Right cardiac atrium (tissue), 5 donors: Measurements from ENCODE around the gene ANKRD11. TPM values are rescaled to one million over a fixed set of nuclear protein-coding genes. Genes with fewer than 3 reads are reported as not detected.

Experiments used
- ATAC-seq, 2 donors: fragments of 200-7000 bp; cut with Tn5 transposase; one replicate each; pipeline versions ENCODE4 v1.8.0 to v1.9.1; 2020; ENCODE audit warnings: moderate library complexity in 2 of 2, mild to moderate bottlenecking in 1 of 2
- DNase-seq, 3 donors: peaks; one replicate each; pipeline ENCODE4 v3.0.0-alpha.2; 2020
- H3K27ac ChIP-seq: one replicate; pipeline ENCODE4 v1.5.1; 2013; ENCODE audit warnings: mild to moderate bottlenecking, low read length, control low read depth, moderate library complexity
- H3K27me3 ChIP-seq: one replicate; pipeline ENCODE4 v1.6.1; 2013; ENCODE audit not compliant: control insufficient read depth, insufficient read depth
- H3K4me1 ChIP-seq: one replicate; pipeline ENCODE4 v1.6.1; 2013; ENCODE audit warnings: low read length; ENCODE audit not compliant: control insufficient read depth, insufficient read depth
- H3K4me3 ChIP-seq: one replicate; pipeline ENCODE4 v1.5.1; 2013; ENCODE audit warnings: low read length, control low read depth
- H3K9me3 ChIP-seq: one replicate; pipeline ENCODE4 v1.6.1; 2013; ENCODE audit warnings: low read length; ENCODE audit not compliant: control insufficient read depth
- WGBS: extraction: QIAGEN DNeasy Blood & Tissue Kit; methylation state at CpG from one replicate; pipeline ENCODE4 v1.1.7; 2013; 5-methylcytosine and 5-hydroxymethylcytosine counted together
- intact Hi-C, 4 donors: fragments of 100-400 bp; cut with DNase I; formaldehyde crosslinking; loops; one replicate each; pipeline versions ENCODE4 v1.11.0 to v1.14.0; 2022 to 2023
- polyA plus RNA-seq: library from polyadenylated mRNA; stranded (reverse); fragments of 200-250 nt; gene quantifications from one replicate; pipeline ENCODE4 v1.2.3, GENCODE V29; 2013
- total RNA-seq, 4 donors: library from RNA; stranded (reverse); fragmentation: NEBNext Ultra II Directional; extraction: Animal tissue kit (Norgen Biotek cat#: 25700); gene quantifications; one replicate each; pipeline ENCODE4 v1.2.1, GENCODE V29; 2021
- donor health status: healthy with polysubstance abuse.
- donor health status: DM: no; HTN: yes; CAD: no.
- donor health status: DM: no; HTN: no; CAD: no.
- donor health status: DM: no; HTN: yes; CAD: no; lungs with severe emphysema.
- donor health status: DM: yes; HTN: yes; CAD: no.

Gene ANKRD11
- total and polyA plus RNA-seq, 5 donors: 75.3 to 98.9 (median 95.3) TPM

GRCh38 chr16:89380681-89381080, 109.7 kb downstream of the ANKRD11 start:
- intact Hi-C loops: no loop called here
- Histone ChIP-seq H3K27me3 (no peaks in the 10 kb centered on the region), H3K9me3 (no peaks in the 10 kb centered on the region), H3K4me1 (peaks cover 30% of the 10 kb centered on the region), H3K27ac (no peak overlapping the region), H3K4me3 (no peak overlapping the region)
- DNase-seq: peak in 1 of 3 donors; percentile 37
- no peak for ATAC-seq
- 80% methylated on average over 15 of the region's 15 CpGs for WGBS

GRCh38 chr16:89378947-89379771, 111.2 kb downstream of the ANKRD11 start:
- peak; percentile 61 to 79 for ATAC-seq
- peaks cover 27% of the 10 kb centered on the region for H3K4me1 ChIP-seq
- H3K4me3 ChIP-seq: no peak overlapping the region

GRCh38 chr16:89377453-89377848, 112.9 kb downstream of the ANKRD11 start:
- WGBS: 75% methylated on average over 8 of the region's 8 CpGs
- Histone ChIP-seq H3K27ac (no peak overlapping the region), H3K27me3 (no peaks in the 10 kb centered on the region), H3K4me3 (no peak overlapping the region), H3K4me1 (peaks cover 14% of the 10 kb centered on the region), H3K9me3 (no peaks in the 10 kb centered on the region)
- DNase-seq (no peak), ATAC-seq (no peak)
- intact Hi-C loops: no loop called here

More at GRCh38 chr16:89378947-89379771, 111.2 kb downstream of the ANKRD11 start:
- peak overlapping the region; percentile 46 for H3K27ac ChIP-seq
- H3K27me3 ChIP-seq: no peaks in the 10 kb centered on the region
- peak; percentile 65 to 84 (median 80) for DNase-seq
- intact Hi-C loops: no loop called here
- no peaks in the 10 kb centered on the region for H3K9me3 ChIP-seq
- WGBS: 53% methylated on average over 29 of the region's 29 CpGs

- intact Hi-C loops: no loop called here
- 58% methylated on average over 8 of the region's 8 CpGs for WGBS
- Histone ChIP-seq H3K4me3 (no peak overlapping the region), H3K27me3 (no peaks in the 10 kb centered on the region), H3K27ac (no peak overlapping the region), H3K9me3 (no peaks in the 10 kb centered on the region), H3K4me1 (peaks cover 13% of the 10 kb centered on the region)
- no peak for ATAC-seq
- no peak for DNase-seq
Measured at GRCh38 chr16:89376812-89377452, 113.4 kb downstream of the ANKRD11 start.

- DNase-seq (no peak), ATAC-seq (no peak)
- intact Hi-C loops: no loop called here
- 97% methylated on average over 10 of the region's 10 CpGs for WGBS
- Histone ChIP-seq H3K4me1 (peaks cover 8% of the 10 kb centered on the region), H3K4me3 (no peak overlapping the region), H3K27me3 (no peaks in the 10 kb centered on the region), H3K27ac (no peak overlapping the region), H3K9me3 (no peaks in the 10 kb centered on the region)
Measured at GRCh38 chr16:89375686-89376085, 114.7 kb downstream of the ANKRD11 start.

- 93% methylated on average over 19 of the region's 19 CpGs for WGBS
- intact Hi-C loops: no loop called here
- H3K27me3 ChIP-seq: no peaks in the 10 kb centered on the region
- no peak overlapping the region for H3K4me3 ChIP-seq
- peaks cover 9% of the 10 kb centered on the region for H3K4me1 ChIP-seq
- peak in 1 of 3 donors; percentile 32 for DNase-seq
- ATAC-seq: no peak
- H3K9me3 ChIP-seq: no peaks in the 10 kb centered on the region
- no peak overlapping the region for H3K27ac ChIP-seq
Measured at GRCh38 chr16:89375021-89375420, 115.3 kb downstream of the ANKRD11 start.

GRCh38 chr16:89374393-89374960, 115.9 kb downstream of the ANKRD11 start:
- H3K4me3 ChIP-seq: no peak overlapping the region
- WGBS: 71% methylated on average over 18 of the region's 18 CpGs
- no peaks in the 10 kb centered on the region for H3K9me3 ChIP-seq
- peaks cover 14% of the 10 kb centered on the region for H3K4me1 ChIP-seq
- no peaks in the 10 kb centered on the region for H3K27me3 ChIP-seq
- no peak overlapping the region for H3K27ac ChIP-seq
- DNase-seq (peak in 1 of 3 donors; percentile 52), ATAC-seq (no peak)
- intact Hi-C loops: no loop called here

- no peaks in the 10 kb centered on the region for H3K9me3 ChIP-seq
- peaks cover 18% of the 10 kb centered on the region for H3K4me1 ChIP-seq
- ATAC-seq: peak; percentile 32 to 54
- intact Hi-C loops: no loop called here
- peak overlapping the region; percentile 8 for H3K27ac ChIP-seq
- DNase-seq: peak in 1 of 3 donors; percentile 30
- no peaks in the 10 kb centered on the region for H3K27me3 ChIP-seq
- H3K4me3 ChIP-seq: no peak overlapping the region
- 67% methylated on average over 32 of the region's 32 CpGs for whole genome bisulfite sequencing
Measured at GRCh38 chr16:89373355-89374110, 116.8 kb downstream of the ANKRD11 start.

- 90% methylated on average over 32 of the region's 32 CpGs for WGBS
- intact Hi-C loops: no loop called here
- ATAC-seq (no peak), DNase-seq (peak in 1 of 3 donors; percentile 48)
- Histone ChIP-seq H3K4me3 (no peak overlapping the region), H3K27ac (no peak overlapping the region), H3K4me1 (peaks cover 21% of the 10 kb centered on the region), H3K27me3 (no peaks in the 10 kb centered on the region), H3K9me3 (no peaks in the 10 kb centered on the region)
Measured at GRCh38 chr16:89371968-89372634, 118.3 kb downstream of the ANKRD11 start.

GRCh38 chr16:89371386-89371785, 119.0 kb downstream of the ANKRD11 start:
- H3K27me3 ChIP-seq: no peaks in the 10 kb centered on the region
- peak in 1 of 3 donors; percentile 43 for DNase-seq
- H3K9me3 ChIP-seq: no peaks in the 10 kb centered on the region
- intact Hi-C loops: no loop called here
- H3K27ac ChIP-seq: no peak overlapping the region
- 96% methylated on average over 12 of the region's 12 CpGs for WGBS
- no peak overlapping the region for H3K4me3 ChIP-seq
- no peak for ATAC-seq
- peaks cover 28% of the 10 kb centered on the region for H3K4me1 ChIP-seq
